ENCODE data around the gene MC1R. TPM values are rescaled to one million over a fixed set of nuclear protein-coding genes. Genes with fewer than 3 reads are reported as not detected.
"Not testable (repeated sequence)": the region's sequence is repeated elsewhere in the genome, so short reads cannot be mapped to it uniquely, and the experiment has no call there.

Gene MC1R
- total RNA-seq, 2 donors from 2014 or later: 5.6 to 22.5 TPM

DNA sequence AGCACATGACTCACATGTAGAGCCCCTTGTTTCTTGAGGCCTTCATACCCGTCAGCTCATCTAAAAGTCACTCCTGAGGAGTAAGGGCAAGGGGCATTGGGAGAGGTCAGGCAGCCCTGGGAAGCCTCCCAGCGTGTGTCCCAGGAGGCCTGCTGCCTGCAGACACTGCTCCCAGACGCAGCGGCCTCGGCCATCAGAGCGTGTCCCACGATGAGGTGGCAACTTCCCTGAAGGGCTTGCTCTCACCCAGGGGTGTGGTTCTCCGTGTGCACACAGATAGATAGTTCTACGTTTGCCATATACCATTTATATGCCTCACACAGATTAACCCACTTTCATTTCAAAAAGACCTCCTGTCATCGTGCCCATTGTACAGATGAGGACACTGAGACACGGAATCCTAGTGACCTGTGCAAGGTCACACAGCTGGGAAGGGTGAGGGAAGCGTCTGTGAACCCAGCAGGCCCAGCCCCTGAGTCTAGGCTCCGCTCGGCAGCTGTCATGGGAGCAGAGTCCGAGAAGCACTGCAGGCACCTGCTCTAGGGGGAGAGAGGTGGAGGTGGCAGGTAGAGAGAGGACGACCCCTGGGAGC lies 12.7 kb downstream of the MC1R start:
- H3K27me3 ChIP-seq (replicated peaks; ENCODE audit: insufficient read depth): no peaks in the 10 kb centered on the region
- no peak overlapping the region for H3K27ac ChIP-seq
- TF ChIP-seq, protein P1, sequence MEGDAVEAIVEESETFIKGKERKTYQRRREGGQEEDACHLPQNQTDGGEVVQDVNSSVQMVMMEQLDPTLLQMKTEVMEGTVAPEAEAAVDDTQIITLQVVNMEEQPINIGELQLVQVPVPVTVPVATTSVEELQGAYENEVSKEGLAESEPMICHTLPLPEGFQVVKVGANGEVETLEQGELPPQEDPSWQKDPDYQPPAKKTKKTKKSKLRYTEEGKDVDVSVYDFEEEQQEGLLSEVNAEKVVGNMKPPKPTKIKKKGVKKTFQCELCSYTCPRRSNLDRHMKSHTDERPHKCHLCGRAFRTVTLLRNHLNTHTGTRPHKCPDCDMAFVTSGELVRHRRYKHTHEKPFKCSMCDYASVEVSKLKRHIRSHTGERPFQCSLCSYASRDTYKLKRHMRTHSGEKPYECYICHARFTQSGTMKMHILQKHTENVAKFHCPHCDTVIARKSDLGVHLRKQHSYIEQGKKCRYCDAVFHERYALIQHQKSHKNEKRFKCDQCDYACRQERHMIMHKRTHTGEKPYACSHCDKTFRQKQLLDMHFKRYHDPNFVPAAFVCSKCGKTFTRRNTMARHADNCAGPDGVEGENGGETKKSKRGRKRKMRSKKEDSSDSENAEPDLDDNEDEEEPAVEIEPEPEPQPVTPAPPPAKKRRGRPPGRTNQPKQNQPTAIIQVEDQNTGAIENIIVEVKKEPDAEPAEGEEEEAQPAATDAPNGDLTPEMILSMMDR (IDR thresholded peaks at IDR 0.05): no peak
- TF ChIP-seq POLR2A (IDR thresholded peaks at IDR 0.05) (no peak), POLR2AphosphoS5 (IDR thresholded peaks at IDR 0.05) (no peak)
- 90% methylated on average over 16 of the region's 16 CpGs for WGBS
- no peak for DNase-seq (ENCODE audit: low spot score)
- H3K9me3 ChIP-seq: no peaks in the 10 kb centered on the region
- intact Hi-C loops (cut with DNase I): no loop called here
- H3K4me1 ChIP-seq (replicated peaks): no peaks in the 10 kb centered on the region
- H3K4me3 ChIP-seq: no peak overlapping the region
- H3K36me3 ChIP-seq: no peaks in the 10 kb centered on the region

- Histone ChIP-seq H3K4me3 (no peak overlapping the region), H3K27me3 (replicated peaks; ENCODE audit: insufficient read depth) (no peaks in the 10 kb centered on the region), H3K9me3 (no peaks in the 10 kb centered on the region), H3K27ac (no peak overlapping the region), H3K4me1 (replicated peaks) (no peaks in the 10 kb centered on the region), H3K36me3 (no peaks in the 10 kb centered on the region)
- TF ChIP-seq, protein P1 (IDR thresholded peaks at IDR 0.05): no peak
- no peak for TF ChIP-seq POLR2AphosphoS5 (IDR thresholded peaks at IDR 0.05)
- TF ChIP-seq POLR2A (IDR thresholded peaks at IDR 0.05): no peak
- 94% methylated on average over 6 of the region's 6 CpGs for WGBS
- no peak for DNase-seq (ENCODE audit: low spot score)
- intact Hi-C loops (cut with DNase I): no loop called here
Measured at GRCh38 chr16:89931964-89932363, 13.3 kb downstream of the MC1R start.

DNA sequence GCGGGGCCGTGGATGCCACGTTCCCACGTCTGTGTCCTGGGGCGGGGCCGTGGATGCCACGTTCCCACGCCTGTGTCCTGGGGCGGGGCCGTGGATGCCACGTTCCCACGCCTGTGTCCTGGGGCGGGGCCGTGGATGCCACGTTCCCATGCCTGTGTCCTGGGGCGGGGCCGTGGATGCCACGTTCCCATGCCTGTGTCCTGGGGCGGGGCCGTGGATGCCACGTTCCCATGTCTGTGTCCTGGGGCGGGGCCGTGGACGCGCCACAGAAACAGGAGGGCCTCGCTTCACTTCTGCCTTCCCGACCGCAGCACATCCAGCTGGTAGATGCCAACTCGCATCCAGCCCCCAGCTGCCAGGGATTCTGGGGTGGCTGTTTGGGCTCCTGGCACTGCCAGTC lies 15.4 kb downstream of the MC1R start:
- H3K27ac ChIP-seq; H3K4me3 ChIP-seq; DNase-seq (ENCODE audit: low spot score); intact Hi-C loops (cut with DNase I); H3K27me3 ChIP-seq (replicated peaks; ENCODE audit: insufficient read depth); H3K36me3 ChIP-seq; H3K4me1 ChIP-seq (replicated peaks); H3K9me3 ChIP-seq: not testable (repeated sequence)
- WGBS: 98% methylated on average over 14 of the region's 29 CpGs

- DNase-seq (ENCODE audit: low spot score): no peak
- Histone ChIP-seq H3K27me3 (replicated peaks; ENCODE audit: insufficient read depth) (no peaks in the 10 kb centered on the region), H3K27ac (no peak overlapping the region), H3K4me1 (replicated peaks) (no peaks in the 10 kb centered on the region), H3K9me3 (no peaks in the 10 kb centered on the region), H3K4me3 (no peak overlapping the region), H3K36me3 (no peaks in the 10 kb centered on the region)
- intact Hi-C loops (cut with DNase I): no loop called here
- TF ChIP-seq, protein P1 (IDR thresholded peaks at IDR 0.05): no peak
- TF ChIP-seq POLR2A (IDR thresholded peaks at IDR 0.05): no peak
- no peak for TF ChIP-seq POLR2AphosphoS5 (IDR thresholded peaks at IDR 0.05)
- 93% methylated on average over 56 of the region's 61 CpGs for WGBS
Measured at GRCh38 chr16:89934611-89935553, 16.2 kb downstream of the MC1R start.

- intact Hi-C loops (cut with DNase I); DNase-seq (ENCODE audit: low spot score): not testable (repeated sequence)
- 94% methylated on average over 26 of the region's 27 CpGs for WGBS
Measured at GRCh38 chr16:89935620-89936019, 17.0 kb downstream of the MC1R start.

More at GRCh38 chr16:89935620-89936019, 17.0 kb downstream of the MC1R start:
- not testable (repeated sequence) for H3K4me3 ChIP-seq; H3K4me1 ChIP-seq (replicated peaks); H3K27ac ChIP-seq; H3K27me3 ChIP-seq (replicated peaks; ENCODE audit: insufficient read depth); H3K36me3 ChIP-seq; H3K9me3 ChIP-seq

Data from prostate gland (tissue), 2 donors.